Measurements from ENCODE around the gene MRGPRE.

- TF ChIP-seq EZH2 (IDR thresholded peaks at IDR 0.05; ENCODE audit: low read length, unreplicated experiment) (no peak), CTCF (conservative IDR thresholded peaks at IDR 0.05; ENCODE audit: low read depth, low read length) (no peak), EZH2phosphoT487 (IDR thresholded peaks at IDR 0.05; ENCODE audit: borderline replicate concordance, low read length) (no peak)
These were observed 35.8 kb downstream of the MRGPRE start for GRCh38 chr11:3196161-3197043.
